GM19043 (cell line): ENCODE data around the gene LRRC4B.

Source experiments
- ATAC-seq: cut with Tn5 transposase; IDR thresholded peaks from one replicate; pipeline ENCODE4 v1.9.1; 2021; ENCODE audit warnings: low read depth; ENCODE audit not compliant: unreplicated experiment

LRRC4B gene

GRCh38 chr19:50509366-50509765 is 58.9 kb downstream of the LRRC4B start:
- ATAC-seq, result no peak

DNA sequence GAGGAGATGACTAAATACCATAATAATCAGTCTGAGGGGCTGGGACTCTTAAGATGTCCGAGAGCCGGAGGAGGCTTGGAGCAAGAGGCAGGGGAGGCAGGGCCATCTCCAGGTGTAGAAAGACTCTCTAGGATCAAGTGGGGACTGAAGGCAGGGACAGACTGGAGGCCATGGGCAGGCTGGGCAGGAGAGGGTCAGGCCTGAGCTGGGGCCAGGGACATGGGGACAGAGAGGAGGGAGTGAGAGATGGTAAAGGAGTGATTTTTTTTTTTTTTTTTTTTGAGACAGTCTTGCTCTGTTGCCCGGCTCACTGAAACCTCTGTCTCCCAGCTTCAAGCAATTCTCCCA is 59.4 kb downstream of the LRRC4B start:
- no peak for ATAC-seq

- no peak for ATAC-seq
Observed at GRCh38 chr19:50507376-50507775, 60.9 kb downstream of the LRRC4B start.

- ATAC-seq, result no peak
Observed at GRCh38 chr19:50506700-50507099, 61.5 kb downstream of the LRRC4B start.

DNA sequence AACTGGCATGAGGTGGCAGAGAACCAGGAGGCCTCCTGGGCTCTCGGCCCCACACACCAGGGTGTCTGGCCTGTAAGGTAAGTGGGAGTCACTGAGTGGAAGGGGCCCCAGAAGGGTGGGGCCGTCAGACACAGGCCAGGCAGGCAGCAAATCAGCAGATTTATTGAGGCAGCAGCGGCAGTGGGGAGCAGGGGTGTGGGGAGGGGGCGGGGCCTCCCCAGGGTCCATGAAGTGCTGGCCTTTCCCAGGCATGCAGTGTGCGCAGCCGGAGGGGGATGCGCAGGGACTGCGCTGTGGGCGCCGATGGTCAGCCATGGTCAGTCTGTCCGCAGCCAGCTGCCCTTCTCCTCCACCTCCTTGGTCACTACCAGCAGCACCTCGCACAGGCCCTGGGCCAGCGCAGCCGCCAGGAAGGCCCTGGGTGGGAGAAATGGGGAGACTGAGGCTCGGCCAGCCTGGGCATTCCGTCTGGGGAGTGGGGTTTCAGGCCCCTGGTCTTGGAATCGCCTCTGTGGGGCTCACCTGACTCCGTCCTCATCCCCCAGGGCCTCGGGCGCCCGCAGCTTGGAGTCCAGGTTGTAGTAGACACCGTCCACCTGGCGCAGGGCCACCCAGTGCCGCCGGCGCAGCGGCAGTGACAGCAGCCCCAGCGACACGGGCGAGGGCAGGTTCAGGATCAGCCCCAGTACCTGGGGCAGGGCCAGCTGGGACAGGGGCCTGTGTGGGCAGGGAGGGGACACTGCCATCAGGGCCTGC is 62.2 kb downstream of the LRRC4B start:
- ATAC-seq, result no peak

DNA sequence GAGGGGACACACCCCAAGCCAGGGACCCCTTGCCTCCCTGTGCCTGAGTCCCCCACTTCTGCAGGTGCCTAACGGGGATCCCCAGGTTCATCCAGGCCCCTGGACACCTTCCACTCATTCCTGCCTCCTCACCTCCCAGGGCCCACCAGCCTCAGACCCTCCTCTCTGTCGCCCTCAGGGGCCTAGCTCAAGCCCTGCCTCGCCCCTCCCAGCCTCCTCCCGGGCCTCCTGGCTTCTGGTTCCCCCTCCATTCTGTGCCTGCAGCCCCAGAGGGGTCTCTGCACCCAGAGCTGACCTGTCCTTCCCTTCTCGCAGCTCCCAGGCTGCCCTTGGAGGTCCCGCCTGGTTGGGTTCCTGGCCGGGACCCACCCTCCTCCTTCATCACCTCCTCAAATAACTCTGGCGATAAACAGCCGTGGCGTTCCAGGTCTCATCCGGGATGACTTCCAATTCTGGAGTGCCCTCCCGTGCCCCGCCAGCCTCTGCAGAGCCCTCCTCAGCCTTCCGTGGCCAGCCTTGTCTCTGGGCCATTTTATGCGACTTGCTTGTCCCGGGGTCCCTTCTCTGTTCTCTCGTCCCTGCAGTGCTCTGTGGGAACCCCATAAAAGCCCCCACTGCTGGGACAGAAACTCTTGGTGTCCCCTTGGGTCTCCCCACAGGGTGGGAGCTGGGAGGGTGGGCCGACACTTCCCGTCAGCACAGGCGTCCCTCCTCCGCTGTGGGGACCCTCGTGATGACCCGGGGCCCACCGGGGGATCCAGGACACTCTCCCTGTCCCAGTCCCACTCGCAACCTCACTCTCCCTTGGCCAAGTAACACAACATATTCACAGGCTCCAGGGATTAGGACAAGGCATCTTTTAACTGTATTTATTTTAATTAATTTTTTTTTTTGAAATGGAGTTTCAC is 66.4 kb downstream of the LRRC4B start:
- no peak for ATAC-seq

- ATAC-seq, result no peak
Observed at GRCh38 chr19:50501186-50501567, 67.1 kb downstream of the LRRC4B start.

- ATAC-seq, result no peak
Observed at GRCh38 chr19:50500753-50501151, 67.5 kb downstream of the LRRC4B start.

DNA sequence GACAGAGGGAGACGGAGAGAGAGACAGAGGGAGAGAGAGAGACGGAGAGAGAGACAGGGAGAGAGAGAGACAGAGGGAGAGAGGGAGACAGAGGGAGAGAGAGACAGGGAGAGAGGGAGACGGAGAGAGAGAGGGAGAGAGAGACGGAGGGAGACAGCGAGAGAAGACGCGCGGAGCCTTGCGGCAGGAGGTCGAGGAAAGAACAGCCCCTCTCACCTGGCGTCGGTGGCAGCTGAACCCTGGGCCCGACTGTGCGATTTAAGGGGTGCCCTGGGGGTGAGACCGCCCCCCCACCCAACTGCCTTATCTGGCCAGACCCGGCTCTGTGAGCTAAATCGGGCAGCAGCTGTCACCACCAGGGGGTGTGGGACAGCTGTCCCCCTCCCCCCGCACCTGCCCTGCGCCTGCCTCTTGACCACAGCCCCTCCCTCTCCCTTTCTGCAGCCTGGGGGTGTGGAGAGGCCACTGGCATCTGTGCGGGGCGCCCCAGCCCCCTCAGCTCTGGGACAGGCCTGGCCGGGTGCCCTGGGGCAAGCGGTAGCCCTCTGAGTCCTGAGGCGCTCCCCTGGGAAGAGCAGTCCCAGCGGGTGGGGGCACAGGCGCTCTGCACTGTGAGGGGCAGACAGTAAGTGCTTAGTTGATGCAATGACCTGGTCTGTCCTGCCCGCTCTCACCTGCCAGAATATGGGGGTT is 68.0 kb downstream of the LRRC4B start:
- no peak for ATAC-seq

DNA sequence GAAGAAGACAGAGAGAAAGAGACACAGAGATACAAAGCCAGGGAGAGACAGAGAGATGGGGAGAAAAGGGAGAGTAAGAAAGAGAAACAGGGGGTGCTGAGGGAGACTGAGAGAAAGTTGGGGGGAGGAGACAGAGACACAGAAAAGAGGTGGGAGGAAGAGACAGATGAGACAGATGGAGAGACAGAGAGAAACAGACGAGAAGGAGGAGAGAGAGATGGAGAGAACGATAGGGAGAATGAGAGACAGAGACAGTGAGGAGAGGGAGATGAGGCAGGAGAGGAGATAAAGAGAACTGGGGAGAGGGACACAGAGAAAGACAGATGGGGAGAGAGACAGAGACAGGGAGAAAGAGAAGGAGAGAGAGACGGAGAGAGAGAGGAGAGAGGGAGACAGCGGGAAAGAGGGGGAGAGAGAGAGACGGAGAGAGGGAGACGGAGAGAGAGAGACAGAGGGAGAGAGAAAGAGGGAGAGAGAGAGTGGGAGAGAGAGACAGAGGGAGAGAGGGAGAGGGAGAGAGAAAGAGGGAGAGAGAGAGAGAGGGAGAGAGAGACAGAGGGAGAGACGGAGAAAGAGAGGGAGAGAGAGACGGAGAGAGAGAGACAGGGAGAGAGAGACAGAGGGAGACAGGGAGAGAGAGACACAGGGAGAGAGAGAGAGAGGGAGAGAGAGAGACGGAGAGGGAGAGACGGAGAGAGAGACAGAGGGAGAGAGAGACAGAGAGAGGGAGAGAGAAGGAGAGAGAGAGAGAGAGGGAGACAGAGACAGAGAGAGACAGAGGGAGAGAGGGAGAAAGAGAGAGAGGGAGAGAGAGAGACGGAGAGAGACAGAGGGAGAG is 69.8 kb downstream of the LRRC4B start:
- no peak for ATAC-seq

DNA sequence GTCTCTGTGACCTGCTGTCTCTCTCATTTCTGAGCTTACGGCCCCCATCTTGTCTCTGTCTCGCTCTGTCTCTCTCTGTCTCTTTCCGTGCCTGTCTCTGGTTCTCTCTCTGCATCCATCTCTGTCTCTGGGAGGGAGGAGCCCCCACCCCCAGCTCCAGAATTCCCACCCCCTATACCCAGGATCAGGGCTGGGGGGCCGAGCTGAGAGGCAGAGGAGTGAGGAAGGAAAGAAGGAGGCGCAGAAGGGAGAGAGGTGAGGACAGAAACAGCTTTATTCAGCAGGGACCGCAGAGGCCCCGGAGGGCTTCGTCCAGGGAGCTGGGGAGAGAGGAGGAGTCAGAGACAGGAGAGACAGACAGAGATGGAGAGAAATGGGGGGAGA is 71.2 kb downstream of the LRRC4B start:
- ATAC-seq, result no peak

GRCh38 chr19:50496189-50497021 is 71.8 kb downstream of the LRRC4B start:
- ATAC-seq, result no peak

DNA sequence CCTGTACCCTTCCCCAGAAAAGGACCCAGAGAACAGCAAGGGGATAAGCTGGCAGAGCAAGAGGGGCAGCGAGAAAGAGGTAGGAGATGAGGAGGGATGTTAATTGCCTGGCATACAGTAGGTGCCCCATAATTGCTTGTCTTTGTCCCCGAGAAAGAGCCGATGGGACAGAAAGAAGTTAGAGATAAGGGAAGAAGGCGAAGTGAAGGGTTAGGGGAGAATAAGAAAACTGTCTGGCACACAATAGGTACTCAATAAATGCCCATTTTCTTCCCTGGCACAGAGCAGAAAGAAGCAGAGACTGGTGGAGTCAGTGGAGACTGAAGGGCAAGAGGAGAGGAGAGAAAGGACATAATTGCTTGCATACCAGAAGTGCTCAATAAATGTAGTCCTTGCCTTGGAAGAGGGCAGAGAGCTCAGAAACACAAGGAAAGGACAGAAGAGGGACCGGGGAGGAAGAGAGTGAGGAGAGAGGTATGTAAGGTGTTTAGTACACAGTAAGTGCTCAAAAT is 73.2 kb downstream of the LRRC4B start:
- no peak for ATAC-seq

- ATAC-seq, result no peak
Observed at GRCh38 chr19:50494186-50495019, 73.8 kb downstream of the LRRC4B start.

- no peak for ATAC-seq
Observed at GRCh38 chr19:50493171-50493570, 75.1 kb downstream of the LRRC4B start.

- no peak for ATAC-seq
Observed at GRCh38 chr19:50492303-50493052, 75.8 kb downstream of the LRRC4B start.

DNA sequence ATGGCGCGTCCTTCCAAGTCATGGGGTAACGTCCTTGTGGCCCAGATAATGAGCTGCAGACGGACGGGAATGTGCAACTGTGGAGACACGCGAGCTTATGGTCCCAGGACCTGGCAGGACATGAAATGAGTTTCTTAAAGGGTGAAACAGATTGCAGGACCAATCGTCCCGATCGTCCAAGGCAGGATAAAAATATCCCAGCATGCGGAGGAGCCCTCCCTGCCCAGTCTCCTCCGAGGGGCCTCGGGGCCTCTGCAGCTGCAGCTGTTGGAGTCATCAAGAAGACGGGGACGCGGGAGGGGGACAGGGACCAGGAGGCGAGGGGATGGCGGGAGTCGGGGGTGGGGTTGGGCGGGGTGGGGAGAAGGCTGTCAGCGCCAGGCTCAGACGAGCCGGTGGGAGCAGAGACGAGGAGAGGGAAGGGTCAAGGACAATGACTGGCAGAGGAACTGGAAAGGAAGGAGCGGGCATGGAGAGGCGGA is 77.2 kb downstream of the LRRC4B start:
- ATAC-seq, result no peak

- no peak for ATAC-seq
Observed at GRCh38 chr19:50490411-50490811, 77.8 kb downstream of the LRRC4B start.
